Central memory CD4-positive, alpha-beta T cell (primary cell): Measurements from ENCODE around the gene CCNG2.
A peak's percentile ranks its signal among the peaks of the same experiment; 100 is the strongest.

Source experiments
- DNase-seq: peaks from one replicate; pipeline ENCODE4 v3.0.0; 2022

Gene CCNG2

DNA sequence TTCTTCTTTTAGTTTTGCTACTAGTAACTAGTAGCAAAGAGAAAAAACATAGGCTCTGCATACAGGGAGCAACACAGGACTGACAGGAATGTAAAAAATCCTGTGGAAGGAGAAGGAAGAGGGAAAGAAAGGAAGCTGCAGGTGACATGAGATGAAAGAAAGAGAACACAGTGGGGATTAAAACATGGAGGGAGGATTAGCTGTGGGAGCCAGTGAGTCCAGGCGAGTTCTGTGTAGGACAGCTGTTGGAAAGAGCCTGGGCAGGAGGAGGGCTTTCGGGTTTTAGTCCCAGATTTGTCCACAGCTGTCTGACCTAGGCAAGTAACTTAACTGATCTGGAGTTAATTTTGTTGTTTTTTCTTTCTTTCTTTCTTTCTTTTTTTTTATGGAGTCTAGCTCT, 21.6 kb downstream of the CCNG2 start:
- DNase-seq: no peak

DNA sequence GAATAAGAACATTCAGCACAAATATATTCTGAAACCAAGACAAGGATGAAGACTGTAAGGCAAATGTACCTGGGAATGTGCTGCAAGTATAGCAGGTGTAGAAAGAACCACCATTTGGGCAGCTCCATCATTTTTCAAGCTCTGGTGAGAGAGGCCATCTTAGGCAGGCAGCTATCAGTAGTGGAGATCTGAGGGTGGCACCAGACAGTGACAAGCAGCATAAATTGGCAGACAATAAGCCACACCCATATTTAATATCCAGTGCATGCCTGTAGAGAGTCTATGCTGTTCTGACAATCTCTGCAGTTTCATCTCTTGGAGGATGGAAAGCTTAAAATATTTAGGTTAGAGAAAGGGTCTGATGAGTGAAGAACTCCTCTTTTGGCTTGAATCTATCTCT, 22.5 kb downstream of the CCNG2 start:
- DNase-seq: no peak

DNA sequence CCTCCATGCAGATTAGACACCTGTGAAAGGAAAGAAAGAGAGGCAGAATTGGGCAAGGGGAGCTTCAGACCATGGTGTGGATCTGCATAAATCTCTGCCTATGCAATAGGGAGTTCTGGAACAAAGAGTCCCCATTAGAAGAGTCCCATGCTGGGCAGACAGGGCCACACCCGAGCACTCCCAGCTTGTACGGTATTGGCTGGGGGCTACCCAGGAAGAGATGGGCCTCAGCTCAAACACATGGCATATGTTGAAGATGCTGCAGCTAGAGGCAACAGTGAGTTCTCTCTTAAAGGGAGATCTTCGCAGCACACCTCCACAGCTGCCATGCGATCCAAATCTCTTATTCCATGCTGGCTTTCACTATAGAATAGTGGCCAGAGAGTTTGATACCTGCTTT, 24.7 kb downstream of the CCNG2 start:
- DNase-seq: no peak

DNA sequence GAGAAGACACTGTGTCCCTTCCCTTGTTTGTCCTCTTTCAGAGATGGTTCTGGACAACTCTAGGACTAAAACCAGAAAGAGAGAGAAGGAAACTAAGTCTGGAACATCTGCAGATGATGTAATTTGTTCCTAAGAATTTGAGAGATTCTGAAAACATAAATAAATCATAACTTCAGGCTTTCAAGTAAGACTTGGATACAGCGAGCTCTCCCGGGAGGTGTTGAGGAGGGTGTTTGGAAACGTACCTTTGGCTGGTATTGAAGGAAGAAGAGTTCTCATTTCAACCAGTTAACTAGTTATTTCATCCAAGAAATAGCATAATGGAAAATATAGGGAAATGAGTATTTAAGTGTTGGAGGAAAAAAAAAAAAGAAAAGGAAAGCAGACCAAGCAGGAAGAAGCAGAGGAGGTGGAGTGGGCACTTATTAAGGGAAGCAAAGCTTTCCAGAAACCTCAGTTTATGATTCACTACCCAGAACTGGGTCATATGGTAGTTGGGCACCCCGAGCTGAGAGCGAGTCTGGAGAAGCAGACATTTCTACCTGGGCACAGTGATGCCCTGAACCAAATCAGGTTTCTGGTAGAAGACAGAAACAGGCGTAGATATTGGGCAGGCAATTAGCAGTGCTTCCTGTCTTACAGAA, 26.9 kb downstream of the CCNG2 start:
- DNase-seq: no peak

DNA sequence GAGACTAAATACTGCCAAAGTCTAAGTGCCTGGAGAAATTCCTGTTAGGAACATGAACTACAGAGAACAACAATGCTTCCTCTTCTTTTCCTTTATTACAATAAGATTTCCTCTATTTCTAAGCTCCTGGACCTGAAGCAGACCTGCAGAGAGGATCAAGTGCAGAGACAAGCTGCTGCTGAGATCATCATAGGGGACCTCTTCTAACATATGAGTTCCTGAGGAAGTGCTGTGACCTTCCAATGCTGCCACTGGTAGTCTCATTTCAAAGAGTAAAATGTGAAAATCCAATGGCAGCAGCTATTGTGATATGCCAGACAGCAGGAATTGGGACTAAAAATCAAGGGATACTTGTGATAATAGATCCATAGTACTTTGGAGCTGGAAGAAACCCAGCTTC, 28.0 kb downstream of the CCNG2 start:
- no peak for DNase-seq

DNA sequence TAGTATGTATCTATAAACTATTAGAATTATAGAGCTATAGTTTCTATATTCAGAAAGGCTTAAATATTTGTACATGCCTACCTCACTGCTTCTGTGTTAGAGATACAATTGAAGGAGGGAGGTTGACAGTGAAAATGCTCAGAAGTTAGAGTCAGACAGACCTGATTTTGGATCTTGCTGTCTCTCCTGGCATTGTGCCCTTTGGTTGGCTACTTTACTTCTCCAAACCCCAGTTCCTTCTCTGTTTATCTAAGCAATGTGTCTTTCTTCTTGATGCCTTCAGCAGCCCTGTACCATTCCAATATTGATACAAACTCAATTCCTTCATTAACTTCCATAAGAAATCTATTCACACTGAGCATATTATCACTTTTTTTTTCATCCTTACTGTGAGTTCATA, 28.7 kb downstream of the CCNG2 start:
- no peak for DNase-seq

DNA sequence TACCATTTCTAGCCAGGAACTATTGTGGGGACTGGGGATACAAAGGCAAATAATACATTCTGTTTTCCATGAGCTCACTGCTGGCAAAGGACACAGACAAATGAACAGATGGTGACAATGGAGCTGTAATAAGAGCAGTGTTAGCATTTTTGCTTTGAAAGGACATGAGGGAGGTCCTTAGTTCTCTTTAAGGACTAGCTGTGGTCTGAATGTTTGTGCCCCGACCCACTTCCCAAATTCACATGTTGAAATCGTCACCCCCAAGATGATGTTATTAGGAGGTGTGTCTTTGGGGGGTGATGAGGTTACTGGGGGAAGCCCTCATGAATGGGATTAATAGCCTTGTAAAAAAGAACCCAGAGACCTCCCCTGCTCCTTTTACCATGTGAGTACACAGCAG, 30.3 kb downstream of the CCNG2 start:
- DNase-seq: no peak

DNA sequence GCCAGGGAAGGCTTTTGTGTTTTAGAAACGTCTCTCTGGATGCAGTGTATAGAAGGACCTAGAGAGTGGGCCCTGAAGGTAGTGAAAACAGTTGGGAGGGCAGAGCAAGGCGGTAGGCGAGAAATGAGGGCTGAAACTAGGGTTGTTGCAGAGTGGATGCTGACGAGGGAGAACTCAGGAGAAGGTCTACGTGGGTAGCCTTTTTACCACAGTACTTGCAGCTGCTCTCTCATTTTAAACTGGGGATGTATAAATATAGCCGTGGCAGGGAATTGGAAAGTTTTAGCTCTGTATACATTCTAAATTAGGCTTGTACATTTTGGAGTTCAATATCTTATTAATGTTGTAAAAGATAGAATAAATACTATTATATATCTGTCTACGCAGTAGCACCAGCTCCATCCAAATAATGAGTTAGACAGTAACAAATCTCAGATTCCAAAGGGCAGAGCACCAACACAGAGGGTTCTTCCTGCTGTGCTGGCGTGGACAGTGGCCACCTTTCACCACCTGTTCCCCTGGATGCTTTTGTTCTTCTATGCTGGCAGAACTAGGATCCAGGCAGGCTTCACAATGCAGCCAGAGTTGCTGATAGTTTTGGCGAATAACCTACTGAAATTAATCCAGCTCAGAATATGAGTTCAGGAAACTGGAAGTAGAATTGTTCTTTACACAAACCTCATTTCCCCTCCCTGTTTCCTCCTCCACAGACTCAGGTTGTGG, 31.7 kb downstream of the CCNG2 start:
- no peak for DNase-seq

DNA sequence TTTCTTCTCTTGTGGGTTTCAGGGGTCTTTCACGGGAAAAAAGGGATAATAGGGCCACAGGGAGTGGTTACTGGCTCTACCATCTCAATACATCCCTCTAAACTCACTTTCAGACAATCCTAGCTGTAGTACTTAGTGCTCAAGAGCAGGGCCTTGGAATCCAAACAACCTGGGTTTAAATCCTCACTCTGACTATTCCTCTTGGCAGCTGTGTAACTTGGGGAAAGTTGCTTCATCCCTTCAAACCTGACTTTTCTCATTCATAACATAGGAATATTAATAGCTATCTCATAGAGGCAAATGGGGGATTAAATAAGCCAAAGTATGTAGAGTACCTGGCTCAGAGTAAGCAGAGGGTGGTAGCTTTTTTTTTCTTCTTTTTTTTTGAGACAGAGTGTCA, 32.4 kb downstream of the CCNG2 start:
- no peak for DNase-seq

DNA sequence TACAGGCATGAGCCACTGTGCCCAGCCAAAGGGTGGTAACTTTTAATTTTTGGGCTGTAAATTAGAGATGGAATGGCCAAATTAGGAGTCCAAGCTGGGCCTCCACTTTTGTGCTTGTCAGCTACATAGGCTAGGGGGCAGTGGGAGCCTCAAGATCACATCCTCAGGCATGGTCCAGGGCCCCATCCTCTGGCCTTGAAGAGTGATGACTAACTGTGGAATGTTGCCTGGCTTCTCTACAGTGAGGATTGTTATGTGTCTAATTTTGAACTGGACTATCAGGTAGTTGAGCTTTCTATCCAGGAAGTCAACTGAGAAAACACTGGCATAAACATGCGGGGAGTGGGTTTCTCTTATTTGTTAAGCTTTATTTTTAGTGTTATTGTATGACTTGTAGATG, 33.0 kb downstream of the CCNG2 start:
- no peak for DNase-seq

DNA sequence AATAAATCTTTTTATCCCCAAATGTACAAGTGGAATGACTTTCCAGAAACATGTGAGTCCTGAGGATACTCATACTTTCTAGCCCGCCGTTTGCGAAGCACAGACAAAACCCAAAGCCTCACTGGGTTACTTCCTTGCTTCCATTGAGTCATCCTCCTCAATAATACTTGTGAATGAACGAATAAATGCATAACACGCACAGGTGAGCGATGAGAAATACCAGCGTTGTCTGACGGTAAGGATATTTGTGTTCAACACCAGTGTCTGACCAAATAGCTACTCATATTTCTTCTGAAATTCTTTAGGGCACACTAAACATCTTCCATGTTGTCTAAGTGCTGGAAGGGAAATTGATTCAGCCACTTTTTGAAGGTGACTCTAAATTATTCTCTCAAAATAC, 36.0 kb downstream of the CCNG2 start:
- no peak for DNase-seq

DNA sequence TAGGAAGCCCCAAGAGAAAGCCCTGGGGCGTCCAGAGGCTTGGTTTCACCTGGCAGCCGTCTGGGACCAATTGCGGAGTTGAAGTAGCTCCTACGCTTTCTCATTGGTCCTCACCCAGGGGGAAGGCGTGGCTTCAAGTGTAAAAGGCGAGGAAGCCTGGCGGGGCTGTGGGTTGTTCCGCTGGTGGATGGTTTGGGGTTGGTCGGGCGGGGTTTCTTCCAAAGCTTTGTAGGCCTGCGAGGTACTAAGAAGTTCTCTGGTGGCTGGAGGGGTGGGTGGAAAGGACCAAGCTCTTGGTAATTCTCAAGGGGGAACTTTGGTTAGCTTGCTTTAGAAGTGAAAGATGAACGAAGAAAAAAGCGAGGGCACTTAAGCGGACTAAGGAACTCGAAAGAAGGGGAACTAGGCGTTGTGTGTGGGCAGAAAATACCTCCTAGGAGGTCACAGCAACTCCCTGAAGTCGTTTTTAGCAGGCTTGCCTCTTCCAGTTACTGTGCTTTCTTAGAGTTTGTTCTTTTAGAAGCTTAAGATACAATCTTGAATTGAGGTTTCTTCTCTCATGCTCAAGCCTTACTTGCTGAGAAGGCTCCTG, 36.6 kb downstream of the CCNG2 start:
- DNase-seq: peak; percentile 69

DNA sequence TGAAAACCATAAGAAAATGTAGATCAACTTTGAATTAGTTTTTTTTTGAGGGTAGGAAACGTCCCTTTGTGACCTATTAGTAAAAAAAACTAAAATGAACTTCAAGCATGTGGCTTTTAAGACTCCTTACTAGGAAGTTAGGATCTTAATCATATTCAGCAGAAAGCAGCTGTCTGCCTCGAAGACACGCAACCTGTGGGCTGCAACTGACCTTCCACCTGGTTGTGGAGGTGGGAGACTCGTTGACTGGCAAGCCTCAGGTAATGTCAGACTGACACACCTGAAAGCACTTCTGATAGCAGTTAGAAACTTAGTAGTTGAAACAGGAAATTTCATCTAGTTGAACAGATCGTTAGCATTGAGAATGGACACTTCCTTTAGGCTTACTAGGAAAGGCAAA, 37.4 kb downstream of the CCNG2 start:
- DNase-seq: no peak

DNA sequence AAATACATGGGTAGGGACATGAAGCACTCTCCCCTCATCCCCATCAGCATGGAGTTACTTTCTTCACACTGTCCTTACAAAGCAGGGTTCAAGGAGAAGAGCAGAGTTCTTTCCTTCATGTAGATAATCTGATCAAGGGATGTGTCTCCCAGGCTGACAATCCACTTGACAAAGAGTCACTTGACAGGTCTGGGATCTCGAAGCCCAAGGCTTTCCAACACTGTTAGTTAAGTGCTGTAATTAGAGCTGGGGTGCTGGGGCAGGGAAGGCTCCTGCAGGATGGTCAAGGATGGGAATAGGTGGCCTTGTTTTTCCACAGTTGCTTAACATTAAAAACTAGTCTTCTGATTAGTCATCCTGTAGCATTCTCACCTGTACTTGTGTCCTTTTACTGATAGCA, 38.0 kb downstream of the CCNG2 start:
- DNase-seq: no peak

DNA sequence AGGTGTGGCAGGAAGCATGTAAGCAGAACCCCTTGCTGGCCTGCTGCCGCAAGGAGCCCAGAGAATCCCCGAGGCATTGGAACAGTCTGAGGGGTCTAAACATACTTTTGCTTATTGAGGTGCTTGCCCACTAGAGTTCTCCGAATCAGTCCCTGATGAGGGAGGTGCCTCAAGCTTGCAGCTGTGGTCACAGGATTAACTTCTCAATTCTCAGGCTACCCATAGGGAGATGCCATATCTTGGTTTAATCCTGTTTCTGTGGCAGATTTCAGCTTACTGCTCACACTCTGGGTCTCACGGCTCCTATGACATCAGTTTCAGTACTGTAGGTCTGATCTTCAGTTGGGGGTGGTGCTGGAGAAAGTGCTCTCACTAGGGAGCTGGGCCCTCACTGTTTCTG, 39.9 kb downstream of the CCNG2 start:
- no peak for DNase-seq

DNA sequence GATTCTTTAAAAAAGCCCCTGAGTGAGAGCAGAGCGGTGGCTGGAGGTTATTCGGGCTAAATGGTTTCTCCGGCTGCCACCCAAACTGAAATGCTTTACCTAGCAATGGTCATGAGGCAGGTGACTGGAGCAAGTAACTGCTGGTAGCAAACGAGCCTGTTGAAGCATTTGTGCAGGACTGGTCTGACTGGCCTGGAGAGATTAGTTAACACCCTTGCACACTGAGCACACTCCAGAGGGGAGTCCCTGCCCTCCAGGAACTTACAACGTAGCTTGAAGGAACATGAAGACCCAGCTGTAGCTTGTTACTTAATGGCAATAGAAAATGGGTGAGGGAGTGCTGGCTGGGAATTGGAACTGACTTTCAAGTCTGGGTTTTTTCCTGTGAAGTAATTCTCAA, 40.4 kb downstream of the CCNG2 start:
- DNase-seq: no peak

DNA sequence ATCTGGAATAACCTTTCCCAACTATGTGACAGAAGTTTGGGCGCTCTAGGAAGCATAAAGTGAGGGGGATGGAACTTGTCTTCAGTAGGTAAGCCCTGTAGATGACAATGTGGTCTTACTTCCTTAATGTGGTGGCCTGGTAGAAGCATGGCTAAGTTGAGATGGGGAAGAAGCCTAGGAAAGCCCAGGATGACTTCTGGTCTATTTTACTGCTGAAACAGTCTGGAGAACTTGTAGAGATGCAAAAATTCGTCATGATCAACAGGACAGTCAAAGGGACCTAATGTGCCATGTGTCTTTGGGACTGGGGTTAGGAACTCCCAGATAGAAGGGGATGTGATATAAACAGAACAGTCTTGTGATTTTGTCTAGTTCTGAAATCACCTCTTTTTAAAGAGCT, 40.8 kb downstream of the CCNG2 start:
- no peak for DNase-seq

DNA sequence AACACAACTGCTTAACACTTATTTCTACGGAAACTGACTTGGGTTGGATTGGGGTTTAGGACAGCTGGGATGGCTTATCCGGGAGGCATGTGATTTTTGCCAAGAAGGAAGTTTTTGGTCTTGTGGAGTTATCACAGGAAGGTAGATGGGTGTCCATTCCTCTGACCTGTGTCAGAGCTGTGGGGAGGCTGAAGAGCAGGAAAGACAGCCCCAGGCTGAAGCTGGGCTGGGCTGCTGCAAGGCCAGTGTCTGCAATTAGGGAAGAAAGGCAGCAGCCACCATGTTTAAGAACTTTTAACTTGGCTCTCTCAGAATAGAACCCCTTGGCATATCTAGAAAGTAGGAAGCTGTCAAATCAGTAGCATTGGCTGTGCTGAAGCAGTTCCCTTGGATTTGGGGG, 42.3 kb downstream of the CCNG2 start:
- no peak for DNase-seq

DNA sequence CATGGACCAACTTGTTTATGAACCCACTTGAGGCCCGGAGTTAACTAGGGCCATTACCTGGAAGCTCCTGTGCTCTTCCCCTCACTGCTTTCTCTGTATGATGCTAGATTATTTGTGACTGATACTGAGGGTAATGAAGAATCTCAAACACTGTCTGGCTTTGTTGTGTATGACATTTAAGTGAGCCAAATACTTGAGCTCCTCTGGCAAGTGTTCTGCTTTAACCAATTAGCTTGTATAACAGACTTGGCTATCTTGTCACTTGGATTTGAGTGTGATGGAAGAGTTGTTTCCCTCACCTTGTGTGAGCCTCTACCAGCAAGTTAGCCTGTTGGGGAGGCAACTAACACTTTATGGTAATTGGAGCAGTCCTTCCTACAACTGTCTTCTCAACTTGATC, 42.7 kb downstream of the CCNG2 start:
- no peak for DNase-seq

DNA sequence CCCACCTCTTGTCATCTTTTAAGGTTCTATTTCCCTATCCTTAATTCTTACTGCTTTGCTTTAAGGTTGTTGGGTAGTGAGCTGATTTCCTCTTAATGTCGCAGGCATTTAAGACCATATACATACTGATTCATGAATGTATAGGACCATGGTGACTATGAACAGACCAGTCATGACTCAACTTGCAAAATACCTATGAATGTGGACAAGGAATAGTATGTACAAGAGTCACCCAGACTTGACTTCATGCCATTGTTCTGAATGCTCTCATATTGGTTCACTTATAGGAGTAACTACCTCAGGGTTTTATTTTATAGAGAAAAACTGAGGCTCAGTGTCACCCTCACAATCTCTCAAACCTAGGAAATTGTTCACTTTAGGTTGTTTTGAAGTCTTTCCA, 44.3 kb downstream of the CCNG2 start:
- DNase-seq: no peak

DNA sequence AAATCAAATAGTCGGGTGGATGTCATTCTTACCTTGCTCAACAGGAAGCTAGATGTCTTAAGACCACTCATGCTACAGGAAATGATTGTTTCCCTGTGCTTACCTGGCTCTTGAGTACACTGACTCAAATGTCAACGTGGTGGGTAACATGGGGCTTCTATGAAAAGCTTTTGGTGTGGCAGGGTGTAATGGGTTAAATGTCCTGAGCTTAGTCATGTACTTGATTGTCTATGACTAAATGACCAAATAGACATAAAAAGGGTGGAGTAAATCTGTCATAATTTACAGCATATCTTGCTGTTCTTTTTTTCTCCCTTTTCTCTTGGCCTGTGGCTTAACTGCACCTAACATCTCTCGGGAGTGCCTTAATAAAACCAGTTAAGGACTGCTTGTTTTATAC, 44.9 kb downstream of the CCNG2 start:
- DNase-seq: no peak

DNA sequence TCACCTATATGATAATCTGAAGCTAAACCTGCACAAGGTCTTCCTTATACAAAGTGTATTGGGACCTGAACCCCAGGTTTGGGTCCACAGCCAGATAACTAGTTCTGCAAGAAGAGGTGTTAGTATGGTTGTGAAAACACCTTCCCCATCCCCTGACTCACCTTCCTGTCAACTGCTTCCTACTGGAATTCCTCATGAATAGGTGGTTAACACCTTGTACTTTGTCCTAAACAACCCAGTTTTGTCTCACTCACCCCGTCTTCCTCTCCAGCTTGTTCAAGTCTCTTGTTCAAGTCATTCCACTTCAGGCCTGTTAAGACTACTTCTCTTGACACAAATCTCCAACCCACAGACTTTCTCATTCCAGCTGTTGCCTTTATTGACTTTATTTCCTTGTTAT, 45.5 kb downstream of the CCNG2 start:
- DNase-seq: no peak

DNA sequence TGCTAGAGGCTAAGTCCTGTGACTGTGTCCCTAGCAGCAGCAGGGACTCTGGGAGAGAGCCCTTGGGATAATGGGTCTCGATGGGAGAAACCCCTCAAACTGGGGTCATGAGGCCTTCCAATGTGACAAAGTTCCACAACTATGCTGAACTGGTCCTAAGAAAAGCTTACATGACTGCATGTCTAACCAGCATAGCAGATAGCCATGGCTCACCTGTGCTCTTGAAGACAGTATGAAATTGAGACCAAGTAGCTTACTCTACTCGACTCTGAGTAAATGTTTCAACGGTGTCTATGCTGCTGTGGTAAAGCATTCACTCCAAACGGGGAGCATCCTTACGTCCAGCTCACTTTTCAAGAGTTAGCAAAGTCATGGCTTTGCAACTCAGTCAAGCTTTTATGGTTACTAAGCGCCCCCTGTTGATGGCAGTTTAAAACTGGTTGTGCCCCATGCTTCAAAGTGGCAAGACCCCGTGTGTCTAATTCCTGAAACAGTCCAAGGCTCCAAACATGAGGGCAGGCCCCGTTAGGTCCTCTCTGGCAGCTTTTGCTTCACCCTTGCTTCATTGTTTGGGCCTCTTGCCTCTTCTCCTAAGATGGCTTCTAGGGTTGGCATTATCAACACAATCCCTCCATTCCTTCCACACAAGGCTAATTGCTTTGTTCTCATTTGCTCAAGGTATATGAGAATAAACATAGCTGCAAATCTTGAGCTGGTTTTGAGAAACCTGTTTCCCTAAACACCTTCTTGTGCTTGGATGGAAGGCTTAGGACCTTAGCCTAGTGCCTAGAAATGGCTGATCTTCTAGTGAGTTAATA, 46.6 kb downstream of the CCNG2 start:
- DNase-seq: peak; percentile 56

DNA sequence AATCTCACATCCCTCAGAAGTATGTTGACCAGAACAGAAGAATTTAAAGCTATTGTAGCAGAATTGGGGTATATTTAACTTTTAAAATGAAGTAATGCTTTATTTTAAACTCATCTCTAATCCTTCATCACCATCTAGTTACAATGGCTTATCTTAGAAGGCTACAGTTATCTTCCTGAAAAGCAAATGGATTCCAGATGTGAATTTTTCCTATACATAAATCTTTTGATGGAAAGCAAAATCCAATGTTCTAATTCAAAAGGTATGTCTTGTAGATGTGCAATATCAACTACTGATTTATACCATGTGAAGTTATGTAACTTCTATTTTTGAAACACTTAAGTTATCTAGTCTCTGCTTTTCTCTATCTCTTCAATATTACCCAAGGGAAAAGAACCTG, 47.6 kb downstream of the CCNG2 start:
- DNase-seq: no peak
